HEK293 (cell line): Measurements from ENCODE around the gene PTPRR.

Experiments
- CTCF ChIA-PET: fragments of 350-600 bp; formaldehyde crosslinking; extraction: SDS; loops from one replicate; lab custom pipeline; 2021; ENCODE audit warnings: antibody characterized with exemption; lab: Yijun Ruan, JAX
- POLR2A ChIA-PET: fragments of 300-600 bp; formaldehyde crosslinking; extraction: SDS; loops from one replicate; lab custom pipeline; 2020; ENCODE audit warnings: antibody characterized with exemption, inconsistent platforms; lab: Yijun Ruan, JAX
- H3K27ac ChIP-seq: fragments of 200-500 bp; sonication (Bioruptor generic); 2 replicates; pipeline ENCODE4 v1.5.1; 2014; ENCODE audit warnings: low read depth, low read length, control low read depth, inconsistent platforms; ENCODE audit errors: extremely low read depth
- H3K36me3 ChIP-seq, 2 experiments: fragments of 200-500 bp in 1 of 2; sonication (Bioruptor generic) in 1 of 2; 1 replicate in 1 of 2; 2 replicates in 1 of 2; pipeline ENCODE4 v1.5.1; 2014 to 2017; ENCODE audit warnings: inconsistent platforms in 2 of 2, low read length in 2 of 2; ENCODE audit not compliant: control insufficient read depth in 2 of 2, insufficient read depth in 1 of 2
- H3K4me1 ChIP-seq: fragments of 200-500 bp; sonication (Bioruptor generic); 2 replicates; pipeline ENCODE4 v1.5.1; 2014; ENCODE audit warnings: mild to moderate bottlenecking, low read length, inconsistent platforms; ENCODE audit not compliant: control insufficient read depth, insufficient read depth
- H3K4me3 ChIP-seq: 2 replicates; pipeline ENCODE4 v1.5.1; 2011; ENCODE audit warnings: low read depth, mild to moderate bottlenecking, control low read depth, low read length, moderate library complexity
- H3K9me3 ChIP-seq: fragments of 200-500 bp; sonication (Bioruptor generic); 2 replicates; pipeline ENCODE4 v1.5.1; 2014; ENCODE audit warnings: low read depth, low read length, inconsistent platforms; ENCODE audit not compliant: control insufficient read depth, insufficient read depth
- GLIS1 ChIP-seq: fragments of 450-650 bp; formaldehyde crosslinking; IDR thresholded peaks from 2 replicates; pipeline ENCODE4 v1.5.1; 2016; ENCODE audit warnings: missing biosample characterization, missing genetic modification characterization
- INSM2 ChIP-seq: fragments of 450-650 bp; formaldehyde crosslinking; IDR thresholded peaks from 2 replicates; pipeline ENCODE4 v1.5.1; 2016; ENCODE audit warnings: missing biosample characterization, missing genetic modification characterization
- SCRT2 ChIP-seq: fragments of 450-650 bp; formaldehyde crosslinking; IDR thresholded peaks from 2 replicates; pipeline ENCODE4 v1.5.1; 2016; ENCODE audit warnings: missing biosample characterization, missing genetic modification characterization
- ZBTB1 ChIP-seq: fragments of 450-650 bp; formaldehyde crosslinking; IDR thresholded peaks from 2 replicates; pipeline ENCODE4 v1.5.1; 2016; ENCODE audit warnings: missing biosample characterization, missing genetic modification characterization
- ZFP37 ChIP-seq: fragments of 450-650 bp; formaldehyde crosslinking; IDR thresholded peaks from 2 replicates; pipeline ENCODE4 v1.5.1; 2016; ENCODE audit warnings: missing biosample characterization, missing genetic modification characterization
- ZNF114 ChIP-seq: fragments of 450-650 bp; formaldehyde crosslinking; IDR thresholded peaks from 2 replicates; pipeline ENCODE4 v1.5.0; 2017; ENCODE audit warnings: missing biosample characterization, missing genetic modification characterization
- ZNF138 ChIP-seq: fragments of 450-650 bp; formaldehyde crosslinking; IDR thresholded peaks from 2 replicates; pipeline ENCODE4 v1.5.1; 2016; ENCODE audit warnings: missing biosample characterization, missing genetic modification characterization, borderline replicate concordance
- ZNF148 ChIP-seq: fragments of 450-650 bp; formaldehyde crosslinking; IDR thresholded peaks from 2 replicates; pipeline ENCODE4 v1.5.0; 2017; ENCODE audit warnings: missing biosample characterization, missing genetic modification characterization, borderline replicate concordance
- ZNF280C ChIP-seq: fragments of 450-650 bp; formaldehyde crosslinking; IDR thresholded peaks from 2 replicates; pipeline ENCODE4 v1.5.1; 2016; ENCODE audit warnings: missing biosample characterization, missing genetic modification characterization
- ZNF302 ChIP-seq: fragments of 450-650 bp; formaldehyde crosslinking; IDR thresholded peaks from 2 replicates; pipeline ENCODE4 v1.5.1; 2016; ENCODE audit warnings: missing biosample characterization, missing genetic modification characterization, low read depth
- ZNF335 ChIP-seq: fragments of 450-650 bp; formaldehyde crosslinking; conservative IDR thresholded peaks from 2 replicates; pipeline ENCODE4 v1.5.1; 2016; ENCODE audit warnings: missing biosample characterization, missing genetic modification characterization
- ZNF341 ChIP-seq: fragments of 450-650 bp; formaldehyde crosslinking; IDR thresholded peaks from 2 replicates; pipeline ENCODE4; 2016; ENCODE audit warnings: low read depth, missing biosample characterization, missing genetic modification characterization
- ZNF433 ChIP-seq: fragments of 450-650 bp; formaldehyde crosslinking; IDR thresholded peaks from 2 replicates; pipeline ENCODE4 v1.5.1; 2016; ENCODE audit warnings: missing biosample characterization, missing genetic modification characterization, low read depth
- ZNF521 ChIP-seq: fragments of 450-650 bp; formaldehyde crosslinking; IDR thresholded peaks from 2 replicates; pipeline ENCODE4 v1.5.1; 2017; ENCODE audit warnings: missing biosample characterization, mild to moderate bottlenecking, missing genetic modification characterization
- ZNF585B ChIP-seq: fragments of 450-650 bp; formaldehyde crosslinking; IDR thresholded peaks from 2 replicates; pipeline ENCODE4 v1.5.1; 2016; ENCODE audit warnings: missing biosample characterization, missing genetic modification characterization
- ZNF621 ChIP-seq: fragments of 450-650 bp; formaldehyde crosslinking; IDR thresholded peaks from 2 replicates; pipeline ENCODE4 v1.5.1; 2017; ENCODE audit warnings: missing biosample characterization, missing genetic modification characterization
- ZNF660 ChIP-seq: fragments of 450-650 bp; IDR thresholded peaks from 2 replicates; pipeline ENCODE4 v1.5.1; 2018; ENCODE audit warnings: missing biosample characterization, mild to moderate bottlenecking, missing genetic modification characterization
- ZNF670 ChIP-seq: fragments of 450-650 bp; formaldehyde crosslinking; IDR thresholded peaks from 2 replicates; pipeline ENCODE4 v1.5.1; 2016; ENCODE audit warnings: missing biosample characterization, missing genetic modification characterization, low read depth
- ZNF747 ChIP-seq: fragments of 450-650 bp; formaldehyde crosslinking; IDR thresholded peaks from 2 replicates; pipeline ENCODE4 v1.5.1; 2016; ENCODE audit warnings: missing biosample characterization, missing genetic modification characterization
- ZNF837 ChIP-seq: fragments of 450-650 bp; formaldehyde crosslinking; IDR thresholded peaks from 2 replicates; pipeline ENCODE4 v1.5.1; 2016; ENCODE audit warnings: missing biosample characterization, missing genetic modification characterization
- ZSCAN23 ChIP-seq: fragments of 450-650 bp; formaldehyde crosslinking; IDR thresholded peaks from 2 replicates; pipeline ENCODE4 v1.5.1; 2016; ENCODE audit warnings: missing biosample characterization, missing genetic modification characterization
- ZXDB ChIP-seq: fragments of 450-650 bp; formaldehyde crosslinking; IDR thresholded peaks from 2 replicates; pipeline ENCODE4 v1.5.1; 2016; ENCODE audit warnings: missing biosample characterization, missing genetic modification characterization
- TF ChIP-seq, protein P1 (sequence below): fragments of 450-650 bp; formaldehyde crosslinking; IDR thresholded peaks from 2 replicates; pipeline ENCODE4 v1.5.1; 2016; ENCODE audit warnings: missing biosample characterization, missing genetic modification characterization
- TF ChIP-seq, protein P2 (sequence below): fragments of 450-650 bp; formaldehyde crosslinking; IDR thresholded peaks from 2 replicates; pipeline ENCODE4 v1.5.1; 2017; ENCODE audit warnings: missing biosample characterization, mild to moderate bottlenecking, missing genetic modification characterization, moderate library complexity

The PTPRR gene

GRCh38 chr12:70772836-70773235 is 147.7 kb downstream of the PTPRR start (continued):
- no peak for TF ChIP-seq ZNF148
- TF ChIP-seq, protein P1, sequence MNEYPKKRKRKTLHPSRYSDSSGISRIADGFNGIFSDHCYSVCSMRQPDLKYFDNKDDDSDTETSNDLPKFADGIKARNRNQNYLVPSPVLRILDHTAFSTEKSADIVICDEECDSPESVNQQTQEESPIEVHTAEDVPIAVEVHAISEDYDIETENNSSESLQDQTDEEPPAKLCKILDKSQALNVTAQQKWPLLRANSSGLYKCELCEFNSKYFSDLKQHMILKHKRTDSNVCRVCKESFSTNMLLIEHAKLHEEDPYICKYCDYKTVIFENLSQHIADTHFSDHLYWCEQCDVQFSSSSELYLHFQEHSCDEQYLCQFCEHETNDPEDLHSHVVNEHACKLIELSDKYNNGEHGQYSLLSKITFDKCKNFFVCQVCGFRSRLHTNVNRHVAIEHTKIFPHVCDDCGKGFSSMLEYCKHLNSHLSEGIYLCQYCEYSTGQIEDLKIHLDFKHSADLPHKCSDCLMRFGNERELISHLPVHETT (tag by site-specific recombination), result no peak
- TF ChIP-seq ZNF521 (tag by site-specific recombination), result no peak
- TF ChIP-seq GLIS1, result no peak
- TF ChIP-seq ZNF280C (tag by site-specific recombination), result no peak

DNA sequence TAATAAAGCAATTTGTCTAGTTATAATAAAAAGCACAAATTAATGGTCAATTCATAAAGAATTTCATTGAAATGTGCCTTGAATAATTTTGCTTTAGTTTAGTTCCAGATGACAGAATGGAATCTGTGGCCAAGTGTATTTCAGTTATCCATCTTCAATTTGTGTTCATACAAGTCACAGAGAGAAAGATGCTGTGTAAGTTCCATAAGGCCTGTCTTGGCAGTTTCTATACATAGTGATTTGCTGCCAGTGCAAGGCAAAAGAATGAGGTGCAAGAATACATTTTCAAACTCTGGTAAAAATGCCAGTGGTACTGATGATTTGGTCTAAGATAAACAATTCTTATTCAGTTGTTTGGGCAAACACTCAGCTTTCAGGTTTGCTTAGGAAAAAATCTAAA is 149.0 kb downstream of the PTPRR start:
- H3K4me1 ChIP-seq, result 0 out of 2 replicates have a peak, but pooled peaks cover 3% of the 10 kb centered on the region
- ChIA-PET POLR2A (no interaction called here), CTCF (no interaction called here)
- H3K9me3 ChIP-seq, result no peaks in the 10 kb centered on the region
- no peak overlapping the region for H3K4me3 ChIP-seq
- H3K36me3 ChIP-seq, result no peaks in the 10 kb centered on the region
- no peak for TF ChIP-seq ZNF138 (tag by site-specific recombination)
- TF ChIP-seq ZNF585B (tag by site-specific recombination), result no peak
- TF ChIP-seq ZNF335, result no peak
- no peak for TF ChIP-seq ZNF302 (tag by site-specific recombination)
- TF ChIP-seq ZNF114 (tag by site-specific recombination), result no peak
- TF ChIP-seq ZXDB (tag by site-specific recombination), result no peak
- TF ChIP-seq ZNF747 (tag by site-specific recombination), result no peak
- TF ChIP-seq INSM2 (tag by site-specific recombination), result no peak
- TF ChIP-seq ZFP37 (tag by site-specific recombination), result no peak
- TF ChIP-seq ZSCAN23 (tag by site-specific recombination), result no peak
- TF ChIP-seq ZBTB1 (tag by site-specific recombination), result no peak
- TF ChIP-seq ZNF670 (tag by site-specific recombination), result no peak
- no peak overlapping the region for H3K27ac ChIP-seq

DNA sequence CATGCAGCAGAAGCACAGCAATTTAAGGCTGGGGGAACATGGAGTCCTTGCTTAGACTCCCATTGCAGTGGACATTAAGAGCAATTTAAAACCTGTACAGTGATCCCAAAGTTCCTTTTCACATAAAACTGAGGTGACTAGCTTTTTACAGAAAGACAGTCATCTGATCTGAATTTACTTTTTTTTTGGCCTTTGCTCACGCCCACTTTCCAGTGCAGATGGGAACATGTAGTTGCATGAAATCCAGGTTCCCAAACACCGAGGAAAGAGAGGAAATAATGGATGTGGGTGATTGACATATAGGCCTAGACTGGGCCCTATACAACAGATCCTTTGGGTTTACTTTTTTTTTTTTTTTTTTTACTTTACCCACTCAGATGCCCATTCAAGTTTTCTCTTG is 156.9 kb downstream of the PTPRR start:
- ChIA-PET CTCF (no interaction called here), POLR2A (interaction anchor here (0.5 kb wide), 1 partner anchor 20 kb away, joined by 3 read pairs; no protein-coding TSS in a partner anchor)
- Histone ChIP-seq H3K27ac (no peak overlapping the region), H3K36me3 (no peaks in the 10 kb centered on the region), H3K4me1 (no peaks in the 10 kb centered on the region), H3K9me3 (no peaks in the 10 kb centered on the region), H3K4me3 (no peak overlapping the region)
- TF ChIP-seq ZNF433 (no peak), SCRT2 (tag by site-specific recombination) (no peak), ZNF621 (tag by site-specific recombination) (no peak), ZNF341 (tag by site-specific recombination) (no peak), ZNF837 (tag by site-specific recombination) (no peak), ZNF660 (no peak)
- TF ChIP-seq, protein P2, sequence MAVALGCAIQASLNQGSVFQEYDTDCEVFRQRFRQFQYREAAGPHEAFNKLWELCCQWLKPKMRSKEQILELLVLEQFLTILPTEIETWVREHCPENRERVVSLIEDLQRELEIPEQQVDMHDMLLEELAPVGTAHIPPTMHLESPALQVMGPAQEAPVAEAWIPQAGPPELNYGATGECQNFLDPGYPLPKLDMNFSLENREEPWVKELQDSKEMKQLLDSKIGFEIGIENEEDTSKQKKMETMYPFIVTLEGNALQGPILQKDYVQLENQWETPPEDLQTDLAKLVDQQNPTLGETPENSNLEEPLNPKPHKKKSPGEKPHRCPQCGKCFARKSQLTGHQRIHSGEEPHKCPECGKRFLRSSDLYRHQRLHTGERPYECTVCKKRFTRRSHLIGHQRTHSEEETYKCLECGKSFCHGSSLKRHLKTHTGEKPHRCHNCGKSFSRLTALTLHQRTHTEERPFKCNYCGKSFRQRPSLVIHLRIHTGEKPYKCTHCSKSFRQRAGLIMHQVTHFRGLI (tag by site-specific recombination), result no peak
